ENCODE measurements around the gene WNT4. TPM values are rescaled to one million over a fixed set of nuclear protein-coding genes. Genes with fewer than 3 reads are reported as not detected.
A peak's percentile ranks its signal among the peaks of the same experiment; 100 is the strongest.

Gene WNT4
- total and polyA plus RNA-seq, 7 donors: 0.10 to 5.6 (median 0.44) TPM

- H3K36me3 ChIP-seq (ENCODE audit: insufficient read depth in 1 of 2, low read depth in 1 of 2): peaks cover 3 to 55% of the 10 kb centered on the region in 2 donors
- TF ChIP-seq CTCF (IDR thresholded peaks at IDR 0.05): no peak
- H3K4me1 ChIP-seq: peaks cover 52% of the 10 kb centered on the region
- ATAC-seq (no peak), DNase-seq (no peak)
- 36 to 47% (median 38%) methylated on average over 2 of the region's 2 CpGs for WGBS, 3 donors
- peak overlapping the region; percentile 37 for H3K27ac ChIP-seq
- intact Hi-C loops (cut with DNase I): no loop called here
- peak overlapping the region; percentile 28 for H3K4me3 ChIP-seq
- H3K9me3 ChIP-seq: no peaks in the 10 kb centered on the region
- H3K27me3 ChIP-seq (ENCODE audit: insufficient read depth in 3 of 3, low read length in 2 of 3): no peaks in the 10 kb centered on the region
Measured at GRCh38 chr1:22088331-22088730, 54.6 kb downstream of the WNT4 start.

DNA sequence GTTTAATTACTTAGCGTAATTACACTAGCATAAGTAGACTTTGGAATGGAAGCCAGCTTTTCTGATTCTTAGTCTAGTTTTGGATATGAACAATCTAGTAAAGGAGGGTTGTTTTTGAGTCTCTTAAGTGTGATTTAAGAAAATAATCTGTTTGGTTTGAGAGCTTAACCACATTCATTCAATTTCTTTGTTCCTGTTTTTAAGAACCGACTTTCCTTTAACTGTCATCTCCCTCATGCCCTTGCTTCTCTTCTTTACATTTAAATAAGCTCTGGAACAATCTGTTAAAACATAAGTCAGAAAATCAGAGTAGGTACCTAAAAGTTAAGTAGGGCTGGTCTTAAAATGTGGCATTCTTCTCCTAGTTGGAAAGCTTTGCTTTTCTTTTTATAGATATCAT lies 62.7 kb downstream of the WNT4 start:
- Histone ChIP-seq H3K27me3 (ENCODE audit: insufficient read depth in 3 of 3, low read length in 2 of 3) (no peaks in the 10 kb centered on the region), H3K27ac (no peak overlapping the region), H3K9me3 (no peaks in the 10 kb centered on the region), H3K36me3 (ENCODE audit: insufficient read depth in 1 of 2, low read depth in 1 of 2) (peaks cover 0 to 55% of the 10 kb centered on the region in 2 donors), H3K4me1 (peaks cover 34% of the 10 kb centered on the region), H3K4me3 (no peak overlapping the region)
- intact Hi-C loops (cut with DNase I): no loop called here
- 85 to 98% (median 92%) methylated on average over 2 of the region's 2 CpGs for WGBS, 3 donors
- no peak for TF ChIP-seq CTCF (IDR thresholded peaks at IDR 0.05)
- DNase-seq: no peak
- ATAC-seq: no peak

DNA sequence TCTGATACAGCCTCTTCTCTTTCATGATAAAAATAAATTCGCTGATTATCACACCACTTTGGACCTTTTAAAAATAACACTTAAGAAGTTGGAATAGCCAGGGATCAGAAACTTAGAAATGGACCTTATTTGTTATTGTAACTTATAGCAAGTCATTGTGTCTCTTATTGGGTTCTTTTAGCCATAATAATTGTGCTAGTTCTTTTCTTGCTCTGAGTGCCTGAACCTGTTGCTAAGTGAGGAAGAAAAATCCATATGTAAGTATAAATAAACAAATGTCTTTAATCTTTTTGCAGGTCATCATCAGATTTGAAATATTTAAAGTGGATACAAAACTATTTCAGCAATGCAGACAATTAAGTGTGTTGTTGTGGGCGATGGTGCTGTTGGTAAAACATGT lies 64.8 kb downstream of the WNT4 start:
- TF ChIP-seq CTCF (IDR thresholded peaks at IDR 0.05): no peak
- no peaks in the 10 kb centered on the region for H3K9me3 ChIP-seq
- intact Hi-C loops (cut with DNase I): no loop called here
- peaks cover 50% of the 10 kb centered on the region for H3K4me1 ChIP-seq
- H3K27me3 ChIP-seq (ENCODE audit: insufficient read depth in 3 of 3, low read length in 2 of 3): no peaks in the 10 kb centered on the region
- no peak overlapping the region for H3K4me3 ChIP-seq
- WGBS, 3 donors: 85 to 92% (median 89%) methylated on average over 2 of the region's 2 CpGs
- H3K36me3 ChIP-seq (ENCODE audit: insufficient read depth in 1 of 2, low read depth in 1 of 2): peaks cover 4 to 50% of the 10 kb centered on the region in 2 donors
- DNase-seq (no peak), ATAC-seq (no peak)
- H3K27ac ChIP-seq: no peak overlapping the region

GRCh38 chr1:22077728-22078127 lies 65.2 kb downstream of the WNT4 start:
- peak; percentile 30 to 63 (median 52) for ATAC-seq

More at GRCh38 chr1:22077728-22078127, 65.2 kb downstream of the WNT4 start:
- Histone ChIP-seq H3K9me3 (no peaks in the 10 kb centered on the region), H3K4me3 (no peak overlapping the region), H3K27me3 (ENCODE audit: insufficient read depth in 3 of 3, low read length in 2 of 3) (no peaks in the 10 kb centered on the region), H3K27ac (peak overlapping the region; percentile 43), H3K4me1 (peaks cover 54% of the 10 kb centered on the region), H3K36me3 (ENCODE audit: insufficient read depth in 1 of 2, low read depth in 1 of 2) (peaks cover 4 to 46% of the 10 kb centered on the region in 2 donors)
- no peak for TF ChIP-seq CTCF (IDR thresholded peaks at IDR 0.05)
- intact Hi-C loops (cut with DNase I): no loop called here
- DNase-seq: no peak
- 12 to 22% (median 12%) methylated on average over 5 of the region's 5 CpGs for WGBS, 3 donors
